HUES6 (cell line): Measurements from ENCODE around the gene MEIOSIN.
"Not testable (repeated sequence)": the region's sequence is repeated elsewhere in the genome, so short reads cannot be mapped to it uniquely, and the experiment has no call there.

Source experiments
- H3K27ac ChIP-seq: 2 replicates; pipeline ENCODE4 v1.7.0; 2013; ENCODE audit warnings: low read depth, mild to moderate bottlenecking, low read length, inconsistent platforms
- H3K27me3 ChIP-seq: 2 replicates; pipeline ENCODE4 v1.6.1; 2013; ENCODE audit warnings: low read length; ENCODE audit not compliant: control insufficient read depth, insufficient read depth
- H3K36me3 ChIP-seq: 2 replicates; pipeline ENCODE4 v1.6.1; 2013; ENCODE audit warnings: low read length; ENCODE audit not compliant: control insufficient read depth, insufficient read depth
- H3K4me1 ChIP-seq: 2 replicates; pipeline ENCODE4 v1.6.1; 2013; ENCODE audit warnings: low read length; ENCODE audit not compliant: control insufficient read depth, insufficient read depth
- H3K4me3 ChIP-seq: 2 replicates; pipeline ENCODE4 v1.5.1; 2013; ENCODE audit warnings: low read depth, low read length
- H3K9ac ChIP-seq: one replicate; pipeline ENCODE4 v1.6.1; 2013; ENCODE audit warnings: mild to moderate bottlenecking, low read length
- H3K9me3 ChIP-seq: 2 replicates; pipeline ENCODE4 v1.6.1; 2013; ENCODE audit warnings: low read depth, low read length; ENCODE audit not compliant: control insufficient read depth, insufficient read depth

Gene MEIOSIN

GRCh38 chr19:45710356-45711130, 22.7 kb upstream of the MEIOSIN start:
- Histone ChIP-seq H3K36me3 (peaks cover 19% of the 10 kb centered on the region), H3K9ac (no peak overlapping the region), H3K4me3 (no peak overlapping the region), H3K4me1 (peaks cover 4% of the 10 kb centered on the region; the same call in 1 of the 2 replicates), H3K27me3 (no peaks in the 10 kb centered on the region), H3K27ac (no peak overlapping the region), H3K9me3 (no peaks in the 10 kb centered on the region)

- Histone ChIP-seq H3K27me3 (no peaks in the 10 kb centered on the region), H3K27ac (no peak overlapping the region), H3K36me3 (peaks cover 19% of the 10 kb centered on the region), H3K9ac (no peak overlapping the region), H3K4me3 (no peak overlapping the region), H3K9me3 (no peaks in the 10 kb centered on the region), H3K4me1 (peaks cover 10% of the 10 kb centered on the region)
These were observed 21.2 kb upstream of the MEIOSIN start for GRCh38 chr19:45711851-45712698.

DNA sequence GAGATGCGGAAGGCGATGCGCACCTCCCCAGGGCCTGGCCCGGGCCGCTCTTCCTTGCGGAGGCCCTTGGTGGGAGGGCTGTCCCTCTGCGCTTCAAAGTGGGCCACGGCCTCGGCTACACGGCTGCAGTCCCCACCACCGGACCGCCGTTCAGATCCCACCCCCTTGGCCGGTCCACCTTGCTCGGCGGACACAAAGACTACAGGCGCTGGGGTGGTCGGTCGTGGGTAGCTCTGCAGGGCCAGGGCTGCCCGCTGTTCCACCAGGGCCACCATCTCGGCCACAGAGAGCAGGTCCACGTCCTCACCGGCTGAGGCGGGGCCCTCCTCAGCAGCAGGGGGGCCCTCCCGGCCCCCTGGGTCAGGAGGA, 20.6 kb upstream of the MEIOSIN start:
- no peak overlapping the region for H3K9ac ChIP-seq
- H3K36me3 ChIP-seq: peaks cover 19% of the 10 kb centered on the region
- peaks cover 10% of the 10 kb centered on the region for H3K4me1 ChIP-seq
- no peak overlapping the region for H3K4me3 ChIP-seq
- no peak overlapping the region for H3K27ac ChIP-seq
- H3K27me3 ChIP-seq: no peaks in the 10 kb centered on the region
- H3K9me3 ChIP-seq: no peaks in the 10 kb centered on the region

GRCh38 chr19:45713141-45713540, 20.1 kb upstream of the MEIOSIN start:
- peaks cover 12% of the 10 kb centered on the region for H3K4me1 ChIP-seq
- H3K36me3 ChIP-seq: peaks cover 19% of the 10 kb centered on the region
- no peaks in the 10 kb centered on the region for H3K9me3 ChIP-seq
- no peak overlapping the region for H3K27ac ChIP-seq
- H3K27me3 ChIP-seq: no peaks in the 10 kb centered on the region
- H3K4me3 ChIP-seq: no peak overlapping the region
- no peak overlapping the region for H3K9ac ChIP-seq

- no peak overlapping the region for H3K4me3 ChIP-seq
- H3K9me3 ChIP-seq: no peaks in the 10 kb centered on the region
- H3K9ac ChIP-seq: no peak overlapping the region
- no peaks in the 10 kb centered on the region for H3K27me3 ChIP-seq
- H3K27ac ChIP-seq: no peak overlapping the region
- H3K4me1 ChIP-seq: peaks cover 18% of the 10 kb centered on the region
- peaks cover 21% of the 10 kb centered on the region for H3K36me3 ChIP-seq
These were observed 18.1 kb upstream of the MEIOSIN start for GRCh38 chr19:45715139-45715538.

GRCh38 chr19:45716359-45717130, 16.7 kb upstream of the MEIOSIN start:
- Histone ChIP-seq H3K27me3 (no peaks in the 10 kb centered on the region), H3K9me3 (no peaks in the 10 kb centered on the region), H3K36me3 (peaks cover 26% of the 10 kb centered on the region), H3K4me3 (peak overlapping the region; percentile 71), H3K4me1 (peaks cover 18% of the 10 kb centered on the region), H3K27ac (peak overlapping the region; percentile 87), H3K9ac (peak overlapping the region; percentile 93)

GRCh38 chr19:45717131-45717982, 15.9 kb upstream of the MEIOSIN start:
- Histone ChIP-seq H3K36me3 (peaks cover 23% of the 10 kb centered on the region), H3K27me3 (no peaks in the 10 kb centered on the region), H3K9ac (peak overlapping the region; percentile 93), H3K9me3 (no peaks in the 10 kb centered on the region), H3K27ac (peak overlapping the region; percentile 87), H3K4me3 (peak overlapping the region; percentile 71), H3K4me1 (peaks cover 18% of the 10 kb centered on the region)

DNA sequence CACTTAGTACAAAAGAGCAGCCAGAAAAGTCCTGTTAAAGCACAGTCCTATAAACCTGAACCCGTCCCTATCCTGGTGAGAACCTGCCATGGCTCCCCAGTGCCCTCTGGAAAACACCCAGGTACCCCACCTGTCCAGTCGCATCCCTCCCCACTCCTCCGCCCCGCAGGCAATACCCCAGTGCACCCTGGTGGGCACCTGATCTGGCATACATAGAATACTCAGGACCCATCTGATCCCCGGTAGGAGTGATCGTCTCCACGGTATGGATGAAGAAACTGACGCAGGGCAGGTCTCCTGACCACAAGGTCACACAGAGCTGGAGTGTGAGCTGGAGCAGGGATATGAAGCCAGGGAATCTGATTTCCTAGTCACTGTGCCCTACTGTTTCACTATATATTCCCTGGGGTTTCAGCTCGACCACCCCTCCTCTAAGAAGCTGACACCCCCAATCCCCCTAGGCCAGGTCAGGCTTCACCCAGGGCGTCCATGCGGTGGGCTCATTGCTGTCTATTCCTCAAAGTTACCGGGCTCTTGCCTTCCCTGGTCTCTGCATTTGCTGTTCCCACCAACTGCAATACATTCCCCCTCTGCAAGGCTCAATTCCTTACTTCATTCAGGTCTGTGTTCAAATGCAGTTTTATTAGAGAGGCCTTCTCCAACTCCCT, 15.1 kb upstream of the MEIOSIN start:
- Histone ChIP-seq H3K4me1 (peaks cover 18% of the 10 kb centered on the region), H3K4me3 (peak overlapping the region; percentile 60), H3K9me3 (no peaks in the 10 kb centered on the region), H3K27ac (peak overlapping the region; percentile 86), H3K36me3 (peaks cover 17% of the 10 kb centered on the region), H3K9ac (peak overlapping the region; percentile 90), H3K27me3 (no peaks in the 10 kb centered on the region)

- Histone ChIP-seq H3K36me3 (peaks cover 18% of the 10 kb centered on the region), H3K4me1 (peaks cover 15% of the 10 kb centered on the region)
- H3K4me3 ChIP-seq, H3K9ac ChIP-seq, H3K27ac ChIP-seq, H3K27me3 ChIP-seq, H3K9me3 ChIP-seq: not testable (repeated sequence)
These were observed 13.2 kb upstream of the MEIOSIN start for GRCh38 chr19:45720065-45720464.

DNA sequence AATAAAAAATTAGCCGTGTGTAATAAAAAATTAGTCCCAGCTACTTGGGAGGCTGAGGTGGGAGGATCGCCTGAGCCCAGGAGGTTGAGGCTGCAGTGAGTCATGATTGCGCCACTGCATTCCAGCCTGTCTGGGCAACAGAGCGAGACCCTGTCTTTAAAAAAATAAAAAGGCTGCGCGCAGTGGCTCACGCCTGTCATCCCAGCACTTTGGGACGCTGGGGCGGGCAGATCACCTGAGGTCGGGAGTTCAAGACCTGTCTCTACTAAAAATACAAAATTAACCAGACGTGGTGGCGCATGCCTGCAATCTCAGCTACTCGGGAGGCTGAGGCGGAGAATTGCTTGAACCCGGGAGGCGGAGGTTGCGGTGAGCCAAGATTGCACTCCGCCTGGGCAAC, 4.6 kb upstream of the MEIOSIN start:
- not testable (repeated sequence) for H3K9ac ChIP-seq, H3K27ac ChIP-seq, H3K36me3 ChIP-seq, H3K27me3 ChIP-seq, H3K4me3 ChIP-seq, H3K4me1 ChIP-seq, H3K9me3 ChIP-seq
